ENCODE data around the gene RAB3B. TPM values are rescaled to one million over a fixed set of nuclear protein-coding genes. Genes with fewer than 3 reads are reported as not detected.

Gene RAB3B
- total RNA-seq, 4 donors from 2014 or later: under 0.01 TPM; not detected in 3

GRCh38 chr1:51964309-51964696 lies 26.2 kb downstream of the RAB3B start:
- no peak for TF ChIP-seq CTCF (IDR thresholded peaks at IDR 0.05; ENCODE audit: low read depth)

DNA sequence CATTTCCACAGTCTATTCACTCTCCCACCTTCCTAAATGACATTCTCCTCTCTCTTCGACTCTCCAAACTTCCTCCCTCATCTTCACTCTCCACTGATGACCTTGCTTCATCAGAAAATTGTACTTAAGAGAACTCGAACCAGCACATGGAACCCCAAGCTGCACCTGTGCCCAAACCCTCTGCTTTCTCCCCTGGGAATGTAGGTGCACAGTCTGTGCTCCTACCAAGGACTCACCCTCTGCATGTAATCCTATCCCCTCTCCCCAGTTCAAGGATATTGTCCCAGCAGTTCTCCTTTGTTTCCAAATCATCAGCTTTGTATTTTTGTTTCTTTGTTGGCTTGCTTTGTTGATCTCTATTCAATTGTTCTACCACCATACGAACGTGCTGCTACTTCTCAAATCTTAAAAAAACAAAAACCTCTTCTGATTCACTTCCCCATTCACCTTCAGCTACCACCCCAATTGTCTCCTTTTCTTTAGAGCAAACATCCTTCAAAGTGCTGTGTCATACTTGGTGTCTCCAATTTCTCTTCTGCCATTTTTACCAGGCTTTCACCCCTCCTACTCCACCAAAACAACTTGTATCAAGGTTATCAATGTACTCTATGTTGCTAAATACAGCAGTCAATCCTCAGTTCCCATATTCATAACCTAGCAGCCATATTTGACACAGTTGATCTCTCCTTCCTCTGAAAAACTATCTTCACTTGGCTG lies 26.8 kb downstream of the RAB3B start:
- TF ChIP-seq CTCF (IDR thresholded peaks at IDR 0.05; ENCODE audit: low read depth): no peak

DNA sequence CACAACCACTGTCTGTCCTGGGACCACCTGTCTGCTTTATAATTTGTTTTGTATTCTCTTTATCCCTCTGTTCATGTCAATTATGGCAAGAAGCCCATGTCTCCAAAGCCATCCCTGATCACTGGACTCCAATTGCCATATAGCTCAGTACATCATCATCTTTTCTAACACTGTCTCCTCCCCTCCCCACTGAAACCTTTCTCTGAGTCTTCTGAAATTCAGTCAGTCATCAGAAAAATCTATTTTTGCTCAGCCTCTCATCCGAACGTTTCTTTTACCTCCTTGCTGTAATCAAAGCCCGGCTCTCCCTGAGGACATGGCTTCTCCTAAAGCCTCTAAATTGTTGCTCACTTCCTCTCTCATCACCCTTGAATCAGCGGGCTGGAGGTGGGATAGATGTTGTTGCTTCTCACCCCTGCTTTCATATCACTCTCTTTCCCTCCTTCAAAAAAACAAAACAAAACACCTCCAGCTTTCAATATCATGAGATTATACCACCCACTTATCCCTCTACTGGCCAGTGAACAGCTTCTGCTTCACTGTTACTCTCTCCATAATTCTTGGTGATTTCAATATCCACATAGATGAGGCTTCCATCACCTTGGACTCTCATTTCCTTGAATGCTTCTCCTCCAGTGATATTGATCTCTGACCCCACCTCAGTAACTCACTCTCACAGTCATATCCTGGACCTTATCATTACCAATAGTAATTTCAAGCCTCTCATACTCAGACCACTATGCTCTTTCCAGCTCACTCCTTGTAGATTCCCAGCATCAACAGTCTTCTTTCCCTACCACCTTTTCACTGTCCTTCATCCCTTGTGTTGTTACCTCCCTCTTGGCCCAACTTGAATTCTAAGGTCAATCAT lies 27.8 kb downstream of the RAB3B start:
- no peak for TF ChIP-seq CTCF (IDR thresholded peaks at IDR 0.05; ENCODE audit: low read depth)

- TF ChIP-seq CTCF (IDR thresholded peaks at IDR 0.05; ENCODE audit: low read depth): no peak
Measured at GRCh38 chr1:51961954-51962353, 28.5 kb downstream of the RAB3B start.

DNA sequence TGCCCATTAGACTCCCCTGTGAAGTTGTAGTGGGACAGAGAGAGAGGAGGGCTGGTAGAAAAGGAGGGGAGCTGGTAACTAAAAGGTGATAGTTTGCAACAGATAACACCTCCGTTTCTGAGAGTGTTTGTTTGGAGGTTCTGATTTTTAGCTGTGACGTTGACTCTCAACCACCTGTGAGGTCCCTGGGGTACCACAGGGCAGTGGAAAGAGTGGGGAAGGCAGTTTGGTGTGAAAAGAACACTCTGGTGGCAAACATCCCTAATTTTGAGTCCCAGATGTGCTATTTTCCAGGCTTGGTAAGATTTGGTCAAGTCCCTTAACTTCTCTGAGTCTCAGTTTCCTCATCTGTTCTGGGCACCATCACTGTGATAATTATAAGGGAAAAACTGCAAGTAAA lies 29.3 kb downstream of the RAB3B start:
- TF ChIP-seq CTCF (IDR thresholded peaks at IDR 0.05; ENCODE audit: low read depth): no peak

GRCh38 chr1:51960262-51960661 lies 30.2 kb downstream of the RAB3B start:
- no peak for TF ChIP-seq CTCF (IDR thresholded peaks at IDR 0.05; ENCODE audit: low read depth)

DNA sequence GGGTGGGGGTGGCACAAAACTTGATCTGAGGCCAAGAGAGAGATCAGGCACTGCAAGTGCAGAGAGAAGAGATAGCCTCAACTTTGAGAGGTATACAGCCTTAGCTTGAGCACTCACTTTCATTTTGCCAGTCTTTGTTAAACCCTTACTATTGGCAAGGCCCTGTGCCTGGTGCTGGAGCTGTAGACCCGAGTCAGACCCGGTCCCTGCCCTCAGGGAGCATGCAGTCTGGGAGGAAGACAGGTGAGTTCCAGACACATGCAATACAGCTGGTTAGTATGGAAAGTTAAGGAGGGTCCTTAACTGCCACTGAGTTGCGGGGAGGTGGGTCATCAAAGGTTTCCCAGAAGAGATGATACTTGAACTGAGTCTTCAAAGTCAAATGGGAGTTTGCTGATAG lies 31.7 kb downstream of the RAB3B start:
- TF ChIP-seq CTCF (IDR thresholded peaks at IDR 0.05; ENCODE audit: low read depth): no peak
